Small intestine (tissue), 7 donors: ENCODE measurements around the gene KCNS1. TPM values are rescaled to one million over a fixed set of nuclear protein-coding genes. Genes with fewer than 3 reads are reported as not detected.
"Not testable (repeated sequence)": the region's sequence is repeated elsewhere in the genome, so short reads cannot be mapped to it uniquely, and the experiment has no call there.

Source experiments
- DNase-seq, 2 donors: peaks; one replicate each; pipeline versions ENCODE4 v3.0.0 to v3.0.0-alpha.2; 2013
- FAIRE-seq: peaks from 2 replicates; lab custom pipeline; 2012; peaks lifted over from hg19 to GRCh38; lab: Jason Lieb, UNC
- H3K27ac ChIP-seq, 3 donors: one replicate each; pipeline ENCODE4 v1.5.1; 2013; ENCODE audit warnings: low read length in 2 of 3, mild to moderate bottlenecking in 2 of 3, control low read depth in 1 of 3, inconsistent platforms in 1 of 3, low read depth in 1 of 3, moderate library complexity in 1 of 3
- H3K27me3 ChIP-seq, 3 donors: one replicate each; pipeline ENCODE4 v1.6.1; 2013; ENCODE audit warnings: low read length in 3 of 3, inconsistent platforms in 1 of 3; ENCODE audit not compliant: control insufficient read depth in 3 of 3, insufficient read depth in 3 of 3
- H3K36me3 ChIP-seq, 3 donors: one replicate each; pipeline ENCODE4 v1.6.1; 2013; ENCODE audit warnings: low read length in 3 of 3, inconsistent platforms in 1 of 3, low read depth in 1 of 3, mild to moderate bottlenecking in 1 of 3, moderate library complexity in 1 of 3; ENCODE audit not compliant: control insufficient read depth in 3 of 3, insufficient read depth in 2 of 3
- H3K4me1 ChIP-seq, 3 donors: one replicate each; pipeline ENCODE4 v1.6.1; 2013; ENCODE audit warnings: low read length in 2 of 3, inconsistent platforms in 1 of 3, low read depth in 1 of 3, mild to moderate bottlenecking in 1 of 3, moderate library complexity in 1 of 3; ENCODE audit not compliant: control insufficient read depth in 3 of 3, insufficient read depth in 2 of 3
- H3K4me3 ChIP-seq, 3 donors: one replicate each; pipeline ENCODE4 v1.5.1; 2013; ENCODE audit warnings: low read length in 3 of 3, control low read depth in 1 of 3, inconsistent platforms in 1 of 3, low read depth in 1 of 3, mild to moderate bottlenecking in 1 of 3, moderate library complexity in 1 of 3
- H3K9me3 ChIP-seq, 2 donors: one replicate each; pipeline ENCODE4 v1.6.1; 2013; ENCODE audit warnings: low read depth in 1 of 2, low read length in 1 of 2; ENCODE audit not compliant: control insufficient read depth in 2 of 2, insufficient read depth in 1 of 2
- WGBS, 3 donors: extraction: QIAGEN DNeasy Blood & Tissue Kit; methylation state at CpG; one replicate each; pipeline ENCODE4 v1.1.7; 2013; 5-methylcytosine and 5-hydroxymethylcytosine counted together
- polyA plus RNA-seq, 4 donors: library from polyadenylated mRNA; stranded (reverse) in 3 of 4; unstranded in 1 of 4; fragments of 200-250 nt in 3 of 4; fragments of 120-200 nt in 1 of 4; gene quantifications; one replicate each; pipeline versions ENCODE4 v1.2.1 to v1.2.3, GENCODE V29; 2013
- donor health status: healthy with polysubstance abuse.
- donor health status: control.
- donor health status: control.
- donor health status: Bipolar disorder and iron deficiency.
- donor health status: healthy.

The KCNS1 gene
- polyA plus RNA-seq, 4 donors: 1.0 to 1.3 TPM; not detected in 2

GRCh38 chr20:45067087-45067486 lies 33.8 kb downstream of the KCNS1 start:
- Histone ChIP-seq H3K27ac (no peak overlapping the region), H3K4me1 (peaks cover 0 to 2% (median 0%) of the 10 kb centered on the region in 3 donors), H3K27me3 (no peaks in the 10 kb centered on the region), H3K4me3 (no peak overlapping the region), H3K9me3 (peaks cover 0 to 4% of the 10 kb centered on the region in 2 donors), H3K36me3 (peaks cover 4 to 6% (median 5%) of the 10 kb centered on the region in 3 donors)
- 90 to 95% (median 92%) methylated on average over 4 of the region's 4 CpGs for WGBS, 3 donors
- FAIRE-seq (no peak), DNase-seq (no peak)

GRCh38 chr20:45066372-45066771 lies 34.6 kb downstream of the KCNS1 start:
- FAIRE-seq: no peak
- 91 to 93% (median 91%) methylated on average over 7 of the region's 7 CpGs for WGBS, 3 donors

GRCh38 chr20:45064812-45065211 lies 36.1 kb downstream of the KCNS1 start:
- H3K27me3 ChIP-seq: no peaks in the 10 kb centered on the region

More at GRCh38 chr20:45066372-45066771, 34.6 kb downstream of the KCNS1 start:
- no peak overlapping the region for H3K27ac ChIP-seq
- H3K27me3 ChIP-seq: no peaks in the 10 kb centered on the region
- peaks cover 4 to 5% (median 4%) of the 10 kb centered on the region in 3 donors for H3K36me3 ChIP-seq
- H3K4me3 ChIP-seq: no peak overlapping the region
- H3K9me3 ChIP-seq: peaks cover 0 to 4% of the 10 kb centered on the region in 2 donors
- DNase-seq: no peak
- H3K4me1 ChIP-seq: peaks cover 0 to 2% (median 0%) of the 10 kb centered on the region in 3 donors

GRCh38 chr20:45063107-45063506 lies 37.8 kb downstream of the KCNS1 start:
- not testable (repeated sequence) for FAIRE-seq, H3K9me3 ChIP-seq, H3K36me3 ChIP-seq, DNase-seq, H3K27me3 ChIP-seq, H3K27ac ChIP-seq, H3K4me1 ChIP-seq, H3K4me3 ChIP-seq
- 92 to 98% (median 92%) methylated on average over 2 of the region's 2 CpGs for WGBS, 3 donors

More at GRCh38 chr20:45064812-45065211, 36.1 kb downstream of the KCNS1 start:
- peaks cover 0 to 5% (median 4%) of the 10 kb centered on the region in 3 donors for H3K36me3 ChIP-seq
- DNase-seq: no peak
- FAIRE-seq: no peak
- H3K4me1 ChIP-seq: peaks cover 0 to 2% (median 0%) of the 10 kb centered on the region in 3 donors
- no peak overlapping the region for H3K4me3 ChIP-seq
- H3K9me3 ChIP-seq: no peaks in the 10 kb centered on the region
- no peak overlapping the region for H3K27ac ChIP-seq

GRCh38 chr20:45061244-45061643 lies 39.7 kb downstream of the KCNS1 start:
- H3K36me3 ChIP-seq: peaks cover 2 to 4% (median 2%) of the 10 kb centered on the region in 3 donors
- H3K27me3 ChIP-seq: no peaks in the 10 kb centered on the region
- no peak overlapping the region for H3K4me3 ChIP-seq
- peaks cover 0 to under 1% (median 0%) of the 10 kb centered on the region in 3 donors for H3K4me1 ChIP-seq
- DNase-seq (no peak), FAIRE-seq (no peak)
- no peak overlapping the region for H3K27ac ChIP-seq
- no peaks in the 10 kb centered on the region for H3K9me3 ChIP-seq
- 86 to 88% (median 88%) methylated on average over 4 of the region's 4 CpGs for WGBS, 3 donors

- DNase-seq (no peak), FAIRE-seq (no peak)
- Histone ChIP-seq H3K27ac (no peak overlapping the region), H3K36me3 (peaks cover 2 to 4% (median 2%) of the 10 kb centered on the region in 3 donors), H3K4me1 (no peaks in the 10 kb centered on the region), H3K4me3 (no peak overlapping the region), H3K9me3 (no peaks in the 10 kb centered on the region), H3K27me3 (no peaks in the 10 kb centered on the region)
- WGBS, 3 donors: 88 to 95% (median 90%) methylated on average over 4 of the region's 4 CpGs
Observed at GRCh38 chr20:45060294-45060693, 40.6 kb downstream of the KCNS1 start.

GRCh38 chr20:45059022-45059728 lies 41.8 kb downstream of the KCNS1 start:
- H3K27ac ChIP-seq: no peak overlapping the region
- H3K27me3 ChIP-seq: no peaks in the 10 kb centered on the region
- no peak overlapping the region for H3K4me3 ChIP-seq
- peaks cover 2 to 4% (median 3%) of the 10 kb centered on the region in 3 donors for H3K36me3 ChIP-seq
- H3K9me3 ChIP-seq: no peaks in the 10 kb centered on the region
- no peak for DNase-seq
- H3K4me1 ChIP-seq: no peaks in the 10 kb centered on the region
- 83 to 90% (median 87%) methylated on average over 6 of the region's 6 CpGs for WGBS, 3 donors
- no peak for FAIRE-seq

GRCh38 chr20:45058168-45058850 lies 42.6 kb downstream of the KCNS1 start:
- Histone ChIP-seq H3K4me3 (no peak overlapping the region), H3K9me3 (no peaks in the 10 kb centered on the region), H3K36me3 (peaks cover 2 to 5% (median 4%) of the 10 kb centered on the region in 3 donors), H3K4me1 (no peaks in the 10 kb centered on the region), H3K27ac (no peak overlapping the region), H3K27me3 (no peaks in the 10 kb centered on the region)
- no peak for DNase-seq
- FAIRE-seq: no peak
- WGBS, 3 donors: 85 to 87% (median 87%) methylated on average over 4 of the region's 4 CpGs
